Body of pancreas (tissue), 4 donors: ENCODE results near the gene ADIPOQ. TPM values are rescaled to one million over a fixed set of nuclear protein-coding genes. Genes with fewer than 3 reads are reported as not detected.

Source experiments
- ATAC-seq: fragments of 150-250 bp; one replicate; pipeline ENCODE4 v1.9.1; 2016
- DNase-seq, 4 donors: peaks; one replicate each; pipeline ENCODE4 v3.0.0-alpha.2; 2019
- H3K27ac ChIP-seq, 4 donors: fragments of 200-600 bp; sonication (generic); 1 replicate in 3 of 4; 2 replicates in 1 of 4; pipeline versions ENCODE4 v1.5.1 to v1.6.1; 2016 to 2019; ENCODE audit warnings: mild to moderate bottlenecking in 1 of 4, mixed read lengths in 1 of 4, moderate library complexity in 1 of 4
- H3K27me3 ChIP-seq, 2 donors: fragments of 200-600 bp; sonication (generic); one replicate each; pipeline ENCODE4 v1.6.0; 2016; ENCODE audit warnings: mild to moderate bottlenecking in 1 of 2
- H3K36me3 ChIP-seq, 2 donors: fragments of 200-600 bp; sonication (generic); replicated peaks in 1 of 2; 2 replicates each; pipeline ENCODE4 v1.5.1; 2016; ENCODE audit warnings: low read depth in 2 of 2; ENCODE audit not compliant: insufficient read depth in 1 of 2
- H3K4me1 ChIP-seq: fragments of 200-600 bp; sonication (generic); one replicate; pipeline ENCODE4 v1.6.0; 2016
- H3K4me3 ChIP-seq, 2 donors: fragments of 200-600 bp; sonication (generic); 1 replicate in 1 of 2; 2 replicates in 1 of 2; pipeline ENCODE4 v1.5.1; 2016 to 2019
- H3K9me3 ChIP-seq, 3 donors: fragments of 200-600 bp; sonication (generic); 1 replicate in 2 of 3; 2 replicates in 1 of 3; pipeline ENCODE4 v1.5.1; 2016
- CTCF ChIP-seq, 7 experiments: fragments of 450-650 bp in 4 of 7; fragments of 200-600 bp in 3 of 7; sonication (generic) in 3 of 7; IDR thresholded peaks; one replicate each; pipeline ENCODE4 v1.5.1; 2016 to 2019; ENCODE audit warnings: antibody characterized with exemption in 7 of 7
- POLR2A ChIP-seq, 3 donors: fragments of 450-650 bp; IDR thresholded peaks; one replicate each; pipeline ENCODE4 v1.6.1; 2016; ENCODE audit warnings: antibody characterized with exemption in 3 of 3, mild to moderate bottlenecking in 2 of 3
- WGBS, 2 donors: methylation state at CpG; one replicate each; pipeline ENCODE4 v1.1.5; 2017; 5-methylcytosine and 5-hydroxymethylcytosine counted together
- intact Hi-C: fragments of 100-400 bp; cut with DNase I; formaldehyde crosslinking; loops from one replicate; pipeline ENCODE4 v1.15.1; 2023
- total RNA-seq, 2 donors: library from RNA; depleted of rRNA; stranded (reverse); fragments of >200 nt; gene quantifications; one replicate each; pipeline ENCODE4 v1.1.0, GENCODE V29; 2016

Gene ADIPOQ
- total RNA-seq, 2 donors from 2014 or later, result 10.9 to 188 TPM

DNA sequence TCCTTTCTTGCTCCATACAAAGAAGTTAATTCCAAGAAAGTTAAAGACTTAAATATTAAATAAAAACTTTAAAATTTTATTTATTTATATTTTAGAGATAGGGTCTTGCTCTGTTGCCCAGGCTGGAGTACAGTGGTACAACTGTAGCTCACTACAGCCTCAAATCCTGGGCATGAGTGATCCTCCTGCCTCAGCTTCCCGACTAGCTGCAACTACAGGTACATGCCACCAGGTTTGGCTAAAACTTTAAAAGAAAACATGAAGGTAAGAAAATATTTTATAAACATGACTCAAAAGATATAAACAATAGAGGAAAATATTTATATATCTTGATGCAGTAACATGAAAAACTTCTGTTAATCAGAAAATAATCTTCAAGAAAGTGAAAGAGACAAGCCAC lies 33.2 kb downstream of the ADIPOQ start:
- H3K27ac ChIP-seq, result no peak overlapping the region
- intact Hi-C loops, result no loop called here
- no peaks in the 10 kb centered on the region for H3K36me3 ChIP-seq
- H3K4me1 ChIP-seq, result peaks cover 3% of the 10 kb centered on the region
- 45 to 53% methylated on average over 1 of the region's 1 CpG for WGBS, 2 donors
- no peak for TF ChIP-seq POLR2A (IDR thresholded peaks at IDR 0.05)
- H3K4me3 ChIP-seq, result no peak overlapping the region
- no peak for DNase-seq
- no peak for ATAC-seq
- no peaks in the 10 kb centered on the region for H3K27me3 ChIP-seq
- no peaks in the 10 kb centered on the region for H3K9me3 ChIP-seq

- intact Hi-C loops, result no loop called here
- H3K9me3 ChIP-seq, result no peaks in the 10 kb centered on the region
- no peak for DNase-seq
- no peak for ATAC-seq
- no peaks in the 10 kb centered on the region for H3K36me3 ChIP-seq
- H3K27ac ChIP-seq, result no peak overlapping the region
- TF ChIP-seq CTCF (IDR thresholded peaks at IDR 0.05) (no peak), POLR2A (IDR thresholded peaks at IDR 0.05) (no peak)
- H3K4me3 ChIP-seq, result no peak overlapping the region
- H3K4me1 ChIP-seq, result no peaks in the 10 kb centered on the region
- H3K27me3 ChIP-seq, result no peaks in the 10 kb centered on the region
- WGBS, 2 donors, result 84 to 94% methylated on average over 1 of the region's 1 CpG
Measured at GRCh38 chr3:186879781-186880180, 37.3 kb downstream of the ADIPOQ start.

DNA sequence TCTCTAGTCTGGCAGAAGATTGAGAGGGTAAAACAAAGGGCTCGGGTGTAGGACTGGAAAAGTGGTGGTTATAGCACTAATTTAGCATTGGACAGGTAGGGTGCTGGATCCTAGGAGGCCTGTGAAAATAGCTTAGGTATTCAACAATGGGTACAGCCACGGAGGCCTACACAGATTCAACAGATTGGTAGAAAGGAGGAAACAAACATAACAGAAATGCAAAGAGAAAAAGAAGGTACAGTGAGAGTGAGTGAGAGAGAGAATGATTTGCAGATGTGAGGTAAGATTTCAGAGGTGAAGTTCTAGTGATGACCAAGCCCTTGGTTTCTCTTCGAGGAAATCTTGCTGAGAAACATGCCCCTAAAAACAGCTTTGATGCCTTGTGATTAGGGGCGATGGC lies 37.9 kb downstream of the ADIPOQ start:
- WGBS, 2 donors, result 56 to 73% methylated on average over 4 of the region's 4 CpGs
- no peaks in the 10 kb centered on the region for H3K27me3 ChIP-seq

GRCh38 chr3:186882150-186882524 lies 39.6 kb downstream of the ADIPOQ start:
- TF ChIP-seq CTCF (IDR thresholded peaks at IDR 0.05), result no peak
- Histone ChIP-seq H3K4me3 (no peak overlapping the region), H3K27me3 (no peaks in the 10 kb centered on the region), H3K36me3 (no peaks in the 10 kb centered on the region), H3K27ac (no peak overlapping the region), H3K4me1 (no peaks in the 10 kb centered on the region), H3K9me3 (no peaks in the 10 kb centered on the region)
- no peak for DNase-seq
- intact Hi-C loops, result no loop called here
- 35 to 61% methylated on average over 4 of the region's 4 CpGs for WGBS, 2 donors
- no peak for ATAC-seq

More for the DNA sequence above, 37.9 kb downstream of the ADIPOQ start:
- Histone ChIP-seq H3K27ac (no peak overlapping the region), H3K9me3 (no peaks in the 10 kb centered on the region), H3K4me1 (no peaks in the 10 kb centered on the region), H3K4me3 (no peak overlapping the region), H3K36me3 (no peaks in the 10 kb centered on the region)
- intact Hi-C loops, result no loop called here
- no peak for DNase-seq
- no peak for ATAC-seq
- TF ChIP-seq POLR2A (IDR thresholded peaks at IDR 0.05) (no peak), CTCF (IDR thresholded peaks at IDR 0.05) (no peak)

- no peaks in the 10 kb centered on the region for H3K36me3 ChIP-seq
- H3K27ac ChIP-seq, result no peak overlapping the region
- 79 to 84% methylated on average over 6 of the region's 6 CpGs for whole genome bisulfite sequencing, 2 donors
- intact Hi-C loops, result no loop called here
- no peaks in the 10 kb centered on the region for H3K9me3 ChIP-seq
- no peaks in the 10 kb centered on the region for H3K27me3 ChIP-seq
- ATAC-seq (no peak), DNase-seq (no peak)
- no peak overlapping the region for H3K4me3 ChIP-seq
- no peak for TF ChIP-seq POLR2A (IDR thresholded peaks at IDR 0.05)
- TF ChIP-seq CTCF (IDR thresholded peaks at IDR 0.05), result no peak
- H3K4me1 ChIP-seq, result no peaks in the 10 kb centered on the region
Measured at GRCh38 chr3:186882881-186883685, 40.6 kb downstream of the ADIPOQ start.
